Measurements from ENCODE around the gene ARID1B. TPM values are rescaled to one million over a fixed set of nuclear protein-coding genes. Genes with fewer than 3 reads are reported as not detected.

ARID1B gene
- total and polyA plus RNA-seq, 10 of the 15 experiments (the other 5 are each of a cell fraction or from before 2014, with no cell fraction given): 24.7 to 133 (median 54.6) TPM

- ATAC-seq (no peak), FAIRE-seq (no peak), DNase-seq (ENCODE audit: low read depth, low spot score) (no peak)
- H3K79me2 ChIP-seq (ENCODE audit: control insufficient read depth, insufficient read depth, low read length): peaks cover 19% of the 10 kb centered on the region
- no peaks in the 10 kb centered on the region for H4K20me1 ChIP-seq (ENCODE audit: control insufficient read depth, insufficient read depth)
- H3K36me3 ChIP-seq (ENCODE audit: control insufficient read depth in 2 of 2, insufficient read depth in 2 of 2, low read length in 1 of 2): no peaks in the 10 kb centered on the region
- no peak overlapping the region for H3K27ac ChIP-seq (ENCODE audit: control insufficient read depth, insufficient read depth)
- intact Hi-C loops (cut with micrococcal nuclease; ENCODE audit: unreplicated experiment): loop anchor here (10.0 kb wide), 1 partner anchor 377 kb away; no protein-coding TSS in a partner anchor
- WGBS (ENCODE audit: insufficient coverage, insufficient replicate concordance, low lambda C conversion rate, missing lambda C conversion rate): 98% methylated on average over 7 of the region's 7 CpGs
- H3K4me3 ChIP-seq: no peak overlapping the region
- H3K27me3 ChIP-seq (replicated peaks in 1 of 2; ENCODE audit: control insufficient read depth in 2 of 2, insufficient read depth in 2 of 2, low read length in 1 of 2): no peaks in the 10 kb centered on the region
- no peaks in the 10 kb centered on the region for H3K9me3 ChIP-seq (replicated peaks; ENCODE audit: control insufficient read depth, insufficient read depth, low read length)
- no peak overlapping the region for H3K9ac ChIP-seq (ENCODE audit: control insufficient read depth, insufficient read depth, low read length)
- ChIA-PET CTCF (interaction anchor here (1.6 kb wide), 1 partner anchor 16 kb away, joined by 8 read pairs; no protein-coding TSS in a partner anchor), RAD21 (ENCODE audit: unreplicated experiment) (interaction anchor here (1.2 to 4.8 kb wide), 2 partner anchors 17 to 51 kb away, joined by 3 to 59 read pairs; no protein-coding TSS in a partner anchor), SMC1A (ENCODE audit: uncharacterized antibody, unreplicated experiment) (interaction anchor here (0.8 to 6.6 kb wide), 4 partner anchors 9 to 72 kb away, joined by 3 to 100 read pairs (median 28); no protein-coding TSS in a partner anchor), POLR2A (interaction anchor here (0.6 to 1.5 kb wide), 3 partner anchors 9 to 44 kb away, joined by 3 to 4 read pairs (median 4); no protein-coding TSS in a partner anchor)
- H2AFZ ChIP-seq (ENCODE audit: control insufficient read depth, low read depth, low read length): no peak overlapping the region
- TF ChIP-seq ZNF24 (IDR thresholded peaks at IDR 0.05) (no peak), MYB (IDR thresholded peaks at IDR 0.05; ENCODE audit: borderline replicate concordance, low read depth, low read length) (no peak), IKZF1 (conservative IDR thresholded peaks at IDR 0.05) (no peak), BMI1 (IDR thresholded peaks at IDR 0.05; ENCODE audit: borderline replicate concordance) (no peak), RUNX3 (IDR thresholded peaks at IDR 0.05; ENCODE audit: low read length) (no peak), PBX3 (IDR thresholded peaks at IDR 0.05; ENCODE audit: insufficient replicate concordance, low read depth, low read length) (no peak), BCLAF1 (IDR thresholded peaks at IDR 0.05) (no peak), TBL1XR1 (IDR thresholded peaks at IDR 0.05; ENCODE audit: low read depth, low read length) (no peak), SIN3A (IDR thresholded peaks at IDR 0.05; ENCODE audit: low read depth, low read length) (no peak), CBFB (IDR thresholded peaks at IDR 0.05; ENCODE audit: low read depth) (no peak), NR2F1 (conservative IDR thresholded peaks at IDR 0.05) (no peak)
- in situ Hi-C loops (cut with MboI): no loop called here
- peaks cover 32% of the 10 kb centered on the region for H3K4me1 ChIP-seq (ENCODE audit: control insufficient read depth, insufficient read depth, low read length)
- no TSS peak for BruUV-seq (replicated peaks)
- no peak overlapping the region for H3K4me2 ChIP-seq (ENCODE audit: control insufficient read depth, insufficient read depth)
Measured at GRCh38 chr6:156771761-156772160, 5.4 kb upstream of the ARID1B start.

Data from GM12878 (cell line).